Psoas muscle (tissue), 8 donors: Measurements from ENCODE around the gene SGPL1. TPM values are rescaled to one million over a fixed set of nuclear protein-coding genes. Genes with fewer than 3 reads are reported as not detected.
"Not testable (repeated sequence)": the region's sequence is repeated elsewhere in the genome, so short reads cannot be mapped to it uniquely, and the experiment has no call there.

Experiments
- ATAC-seq, 4 donors: fragments of 200-7000 bp; cut with Tn5 transposase; one replicate each; pipeline ENCODE4 v1.9.1; 2020; ENCODE audit warnings: moderate library complexity in 3 of 4, mild to moderate bottlenecking in 2 of 4
- DNase-seq, 2 donors: peaks; one replicate each; pipeline ENCODE4 v3.0.0-alpha.2; 2020
- H3K27ac ChIP-seq: fragments of 200-600 bp; one replicate; pipeline ENCODE4 v1.8.0; 2022
- H3K27me3 ChIP-seq, 3 donors: fragments of 200-600 bp in 1 of 3; one replicate each; pipeline versions ENCODE4 v1.6.1 to v1.8.0; 2013 to 2022; ENCODE audit warnings: low read length in 2 of 3, mild to moderate bottlenecking in 2 of 3, moderate library complexity in 1 of 3; ENCODE audit not compliant: insufficient read depth in 3 of 3
- H3K36me3 ChIP-seq, 2 donors: fragments of 200-600 bp in 1 of 2; one replicate each; pipeline versions ENCODE4 v1.6.1 to v1.8.0; 2013 to 2022; ENCODE audit warnings: low read depth in 1 of 2, mild to moderate bottlenecking in 1 of 2, moderate library complexity in 1 of 2; ENCODE audit not compliant: insufficient read depth in 1 of 2
- H3K4me1 ChIP-seq: fragments of 200-600 bp; one replicate; pipeline ENCODE4 v1.8.0; 2022
- H3K4me3 ChIP-seq: fragments of 200-600 bp; one replicate; pipeline ENCODE4 v1.8.0; 2022; ENCODE audit warnings: mild to moderate bottlenecking
- H3K9me3 ChIP-seq: fragments of 200-600 bp; one replicate; pipeline ENCODE4 v1.8.0; 2022
- WGBS, 3 donors: extraction: QIAGEN DNeasy Blood & Tissue Kit; methylation state at CpG; one replicate each; pipeline versions ENCODE4 v1.1.6 to v1.1.7; 2013; 5-methylcytosine and 5-hydroxymethylcytosine counted together
- intact Hi-C, 2 donors: fragments of 100-400 bp; cut with DNase I; formaldehyde crosslinking; loops; one replicate each; pipeline versions ENCODE4 v1.11.0 to v1.14.2; 2022
- long read RNA-seq, 2 donors: library from polyadenylated mRNA; unstranded; transcript quantifications; one replicate each; pipeline ENCODE4 v2.0.0, GENCODE V29; 2021
- polyA plus RNA-seq, 3 donors: library from polyadenylated mRNA; stranded (reverse); fragments of 200-250 nt; gene quantifications; one replicate each; pipeline ENCODE4 v1.2.3, GENCODE V29; 2013
- total RNA-seq, 4 donors: library from RNA; stranded (reverse); fragmentation: NEBNext Ultra II Directional in 2 of 4; extraction: Animal tissue kit (Norgen Biotek cat#: 25700) in 2 of 4; gene quantifications; one replicate each; pipeline versions ENCODE4 v1.2.1 to v1.2.4, GENCODE V29; 2021 to 2023
- TF ChIP-seq, protein P1 (sequence below): fragments of 200-600 bp; IDR thresholded peaks from one replicate; pipeline ENCODE4 v1.8.0; 2022; ENCODE audit warnings: antibody characterized with exemption
- donor health status: healthy with polysubstance abuse.
- donor health status: DM: no; HTN: no; CAD: no; lungs with moderate emphysema.
- donor health status: Bipolar disorder and iron deficiency.
- donor health status: healthy.
- donor health status: DM: yes; HTN: yes; CAD: no.
- donor health status: DM: no; HTN: no; CAD: no.
- donor health status: DM: no; HTN: no; CAD: no.
- donor health status: DM: yes; HTN: yes; CAD: no.

The SGPL1 gene
- total RNA-seq (10 to 100 TPM in 2 of 4 donors, 1 to 10 TPM in 2; 9.5 to 15.1 (median 11.5) TPM), polyA plus RNA-seq (1 to 10 TPM; 3.7 to 7.4 (median 5.2) TPM)
- long read RNA-seq, donor 1, full-length matches to known transcripts = 2 of 8 reads
- long read RNA-seq, donor 1, partial matches to known transcripts = 0 of 8 reads
- long read RNA-seq, donor 1, other reads (novel, unspliced or antisense) = 6 of 8 reads
- long read RNA-seq, donor 2, full-length matches to known transcripts = 3 of 10 reads
- long read RNA-seq, donor 2, partial matches to known transcripts = 1 of 10 reads
- long read RNA-seq, donor 2, other reads (novel, unspliced or antisense) = 6 of 10 reads

- Histone ChIP-seq H3K4me3 (peak within 1 kb of the TSS; percentile 86), H3K4me1 (peaks cover 8% of the 10 kb centered on the region), H3K27ac (peak within 1 kb of the TSS; percentile 88), H3K27me3 (no peaks in the 10 kb centered on the region), H3K9me3 (no peaks in the 10 kb centered on the region), H3K36me3 (peaks cover 0 to 35% of the 10 kb centered on the region in 2 donors)
- peak; percentile 98 to 99 (median 98) for ATAC-seq
- WGBS, 3 donors = 1 to 3% (median 2%) methylated on average over 36 to 57 of the region's 58 CpGs
- intact Hi-C loops = loop anchor here (1.0 kb wide), 1 partner anchor 65 kb away; no protein-coding TSS in a partner anchor
- peak; percentile 90 to 92 for DNase-seq
- TF ChIP-seq, protein P1, sequence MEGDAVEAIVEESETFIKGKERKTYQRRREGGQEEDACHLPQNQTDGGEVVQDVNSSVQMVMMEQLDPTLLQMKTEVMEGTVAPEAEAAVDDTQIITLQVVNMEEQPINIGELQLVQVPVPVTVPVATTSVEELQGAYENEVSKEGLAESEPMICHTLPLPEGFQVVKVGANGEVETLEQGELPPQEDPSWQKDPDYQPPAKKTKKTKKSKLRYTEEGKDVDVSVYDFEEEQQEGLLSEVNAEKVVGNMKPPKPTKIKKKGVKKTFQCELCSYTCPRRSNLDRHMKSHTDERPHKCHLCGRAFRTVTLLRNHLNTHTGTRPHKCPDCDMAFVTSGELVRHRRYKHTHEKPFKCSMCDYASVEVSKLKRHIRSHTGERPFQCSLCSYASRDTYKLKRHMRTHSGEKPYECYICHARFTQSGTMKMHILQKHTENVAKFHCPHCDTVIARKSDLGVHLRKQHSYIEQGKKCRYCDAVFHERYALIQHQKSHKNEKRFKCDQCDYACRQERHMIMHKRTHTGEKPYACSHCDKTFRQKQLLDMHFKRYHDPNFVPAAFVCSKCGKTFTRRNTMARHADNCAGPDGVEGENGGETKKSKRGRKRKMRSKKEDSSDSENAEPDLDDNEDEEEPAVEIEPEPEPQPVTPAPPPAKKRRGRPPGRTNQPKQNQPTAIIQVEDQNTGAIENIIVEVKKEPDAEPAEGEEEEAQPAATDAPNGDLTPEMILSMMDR = peak; percentile 98
Measured at GRCh38 chr10:70815504-70816219, at the start of gene SGPL1. TSS of gene SGPL1 (plus strand) at chr10:70815948. CDS start at chr10:70816854, 906 bp downstream.

DNA sequence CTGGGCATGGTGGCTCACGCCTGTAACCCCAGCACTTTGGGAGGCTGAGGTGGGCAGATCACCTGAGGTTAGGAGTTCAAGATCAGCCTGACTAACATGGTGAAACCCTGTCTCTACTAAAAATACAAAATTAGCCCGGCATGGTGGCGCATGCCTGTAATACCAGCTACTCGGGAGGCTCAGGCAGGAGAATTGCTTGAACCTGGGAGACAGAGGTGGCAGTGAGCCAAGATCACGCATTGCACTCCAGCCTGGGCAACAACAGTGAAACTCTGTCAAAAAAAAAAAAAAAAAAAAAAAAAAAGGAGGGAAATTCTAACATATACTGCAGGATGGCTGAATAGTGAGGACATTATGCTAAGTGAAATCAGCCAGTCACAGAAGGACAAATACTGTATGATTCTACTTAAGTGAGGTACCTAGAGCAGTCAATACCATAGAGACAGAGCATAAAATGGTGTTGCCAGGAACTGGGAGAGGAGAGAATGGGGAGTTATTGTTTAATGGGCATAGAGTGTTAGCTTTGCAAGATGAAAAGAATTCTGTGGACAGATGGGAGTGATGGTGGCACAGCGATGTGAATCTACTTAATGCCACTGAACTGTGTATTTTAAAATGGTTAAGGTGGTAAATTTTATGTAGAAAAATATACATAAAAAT is 47.6 kb upstream of the SGPL1 start:
- intact Hi-C loops, ATAC-seq: not testable (repeated sequence)

GRCh38 chr10:70769121-70769520 is 46.6 kb upstream of the SGPL1 start:
- ATAC-seq (no peak), DNase-seq (no peak)
- WGBS, 3 donors = 88 to 94% (median 92%) methylated on average over 4 of the region's 4 CpGs
- H3K27me3 ChIP-seq = no peaks in the 10 kb centered on the region
- no peaks in the 10 kb centered on the region for H3K4me1 ChIP-seq
- TF ChIP-seq, protein P1 = no peak
- H3K27ac ChIP-seq = no peak overlapping the region
- intact Hi-C loops = no loop called here
- no peaks in the 10 kb centered on the region for H3K36me3 ChIP-seq
- no peak overlapping the region for H3K4me3 ChIP-seq
- H3K9me3 ChIP-seq = no peaks in the 10 kb centered on the region

More for the DNA sequence above, 47.6 kb upstream of the SGPL1 start:
- H3K36me3 ChIP-seq, H3K27me3 ChIP-seq, H3K9me3 ChIP-seq, H3K4me3 ChIP-seq, H3K27ac ChIP-seq, H3K4me1 ChIP-seq, DNase-seq: not testable (repeated sequence)
- 69 to 79% (median 77%) methylated on average over 6 of the region's 6 CpGs for WGBS, 3 donors

DNA sequence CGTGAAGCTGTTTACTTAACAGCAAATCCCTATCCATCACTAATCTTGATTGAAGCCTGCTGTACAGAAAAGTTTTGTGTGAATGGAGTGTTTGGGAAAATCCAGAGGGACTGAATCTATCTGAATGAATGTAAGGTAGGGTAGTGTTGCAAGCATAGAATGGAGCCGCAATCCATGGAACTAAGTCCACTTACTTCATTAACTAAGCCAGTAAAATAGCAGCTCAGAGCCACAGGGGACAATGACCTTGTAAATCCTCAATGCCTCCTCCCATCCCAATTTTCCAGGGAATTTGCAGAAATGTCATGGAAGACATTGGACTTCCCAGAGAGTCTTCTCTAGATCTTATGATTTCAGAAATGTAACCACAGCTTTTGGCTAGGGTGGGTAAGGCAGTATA is 45.7 kb upstream of the SGPL1 start:
- DNase-seq (no peak), ATAC-seq (no peak)
- Histone ChIP-seq H3K4me3 (no peak overlapping the region), H3K27ac (no peak overlapping the region), H3K27me3 (no peaks in the 10 kb centered on the region), H3K4me1 (no peaks in the 10 kb centered on the region), H3K36me3 (no peaks in the 10 kb centered on the region), H3K9me3 (no peaks in the 10 kb centered on the region)
- WGBS, 3 donors = 70 to 92% (median 73%) methylated on average over 2 of the region's 2 CpGs
- intact Hi-C loops = no loop called here
- TF ChIP-seq, protein P1 = no peak

GRCh38 chr10:70770516-70770915 is 45.2 kb upstream of the SGPL1 start:
- H3K36me3 ChIP-seq, H3K4me3 ChIP-seq, H3K9me3 ChIP-seq, H3K27me3 ChIP-seq, H3K27ac ChIP-seq, ATAC-seq, DNase-seq, intact Hi-C loops, H3K4me1 ChIP-seq: not testable (repeated sequence)
- whole genome bisulfite sequencing, 3 donors = 96% methylated on average over 7 of the region's 7 CpGs
